Measurements from ENCODE around the gene H3-3A.
"Not testable (repeated sequence)": the region's sequence is repeated elsewhere in the genome, so short reads cannot be mapped to it uniquely, and the experiment has no call there.

H3-3A gene

GRCh38 chr1:226085675-226086285 is 23.3 kb downstream of the H3-3A start:
- no peak for DNase-seq (ENCODE audit: low read depth in 2 of 2)

DNA sequence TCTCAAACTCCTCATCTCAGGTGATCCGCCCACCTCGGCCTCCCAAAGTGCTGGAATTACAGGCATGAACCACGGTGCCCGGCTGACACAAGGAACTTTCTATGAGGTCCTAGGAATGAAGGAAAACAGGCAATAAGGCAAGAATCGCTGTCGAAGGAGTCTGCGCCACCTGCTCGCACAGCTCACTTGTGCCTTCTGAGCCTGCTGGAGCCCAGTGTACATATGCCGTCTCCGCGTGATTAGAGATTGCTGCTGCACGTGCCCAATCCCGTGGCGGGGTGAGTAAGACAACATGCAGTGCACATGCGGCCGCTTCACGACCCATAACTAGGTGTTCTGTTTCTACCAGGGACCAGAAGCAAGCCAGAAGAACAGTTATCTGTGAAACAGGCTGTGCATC is 24.3 kb downstream of the H3-3A start:
- no peak for DNase-seq (ENCODE audit: low read depth in 2 of 2)

GRCh38 chr1:226091461-226091860 is 28.9 kb downstream of the H3-3A start:
- DNase-seq (ENCODE audit: low read depth in 2 of 2) = no peak

GRCh38 chr1:226092048-226092820 is 29.7 kb downstream of the H3-3A start:
- not testable (repeated sequence) for DNase-seq (ENCODE audit: low read depth in 2 of 2)

- no peak for DNase-seq (ENCODE audit: low read depth in 2 of 2)
Measured at GRCh38 chr1:226092965-226093364, 30.4 kb downstream of the H3-3A start.

DNA sequence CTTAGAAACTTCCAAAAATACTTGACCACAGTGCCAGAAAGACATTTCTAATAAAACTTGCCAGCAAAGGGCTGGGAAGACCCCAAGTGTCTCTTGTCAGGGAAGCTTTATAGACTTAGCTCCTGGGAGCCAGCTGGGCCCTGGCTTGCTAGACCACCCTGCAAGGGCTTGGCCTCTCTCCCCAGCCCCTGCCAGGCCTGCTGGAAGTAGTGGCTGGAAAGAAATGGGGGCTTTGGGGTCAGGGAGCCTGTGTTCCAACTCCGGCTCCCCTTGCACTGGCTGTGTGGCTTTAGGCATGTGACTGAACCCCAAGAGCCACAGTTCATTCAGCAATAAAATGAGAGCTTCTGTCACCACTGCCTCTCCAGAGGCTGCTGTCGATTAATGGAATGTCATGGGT is 31.1 kb downstream of the H3-3A start:
- DNase-seq (ENCODE audit: low read depth in 2 of 2) = no peak

DNA sequence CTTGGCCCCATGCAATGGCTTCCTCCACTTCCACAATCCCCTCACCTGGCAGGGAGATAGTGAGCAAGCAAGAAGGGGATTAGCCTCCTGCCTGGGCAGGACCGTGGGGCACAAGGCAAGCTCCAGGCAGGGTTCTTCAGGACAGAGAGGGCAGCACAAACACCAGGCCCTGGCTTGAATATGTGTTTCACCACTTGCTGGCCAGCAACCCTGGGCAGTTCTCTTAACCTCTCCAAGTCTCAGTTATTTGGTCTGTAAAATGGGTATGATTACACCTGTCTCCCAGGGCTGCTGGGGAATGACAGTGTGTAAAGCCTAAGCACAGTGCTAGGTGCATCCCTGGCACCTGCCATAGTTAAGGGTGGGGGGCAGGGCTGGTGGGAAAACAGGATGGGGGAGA is 31.9 kb downstream of the H3-3A start:
- no peak for DNase-seq (ENCODE audit: low read depth in 2 of 2)

GRCh38 chr1:226095286-226095685 is 32.8 kb downstream of the H3-3A start:
- no peak for DNase-seq (ENCODE audit: low read depth in 2 of 2)

DNA sequence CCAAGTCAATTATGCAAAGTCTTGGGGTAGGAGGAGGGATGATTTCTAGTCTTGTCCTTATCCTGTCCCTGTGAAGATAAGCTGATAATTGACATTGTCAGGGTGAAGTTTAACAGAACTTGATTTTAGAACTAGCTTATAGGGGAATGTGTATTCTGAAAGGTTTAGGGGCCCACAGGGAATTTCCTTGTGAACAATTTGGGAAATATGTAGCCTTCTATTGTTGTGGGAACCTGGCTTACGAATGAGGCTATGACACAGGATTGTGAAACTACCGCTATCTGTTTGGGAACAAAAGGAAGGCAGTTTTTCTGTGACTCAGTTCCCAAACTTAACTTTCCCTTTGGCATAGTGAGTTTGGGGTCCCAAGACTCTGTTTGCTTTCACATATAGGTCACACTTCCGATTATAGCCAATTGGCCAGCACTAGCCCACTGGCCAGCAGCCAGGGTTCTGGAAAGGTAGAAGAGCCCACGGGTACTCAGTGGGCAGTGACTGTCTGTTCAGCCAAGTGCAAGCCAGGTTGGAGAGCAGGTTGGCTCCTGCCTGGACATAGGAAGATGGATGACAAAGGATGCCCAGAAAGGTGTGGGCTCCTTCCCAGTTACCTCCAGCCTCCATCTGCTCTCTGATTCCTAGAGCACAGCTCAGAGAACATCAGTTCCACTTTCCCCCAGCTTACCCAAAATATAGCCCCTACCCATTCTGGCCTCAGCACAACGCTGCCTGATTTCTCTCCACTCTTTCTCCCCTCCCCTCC is 35.5 kb downstream of the H3-3A start:
- no peak for DNase-seq (ENCODE audit: low read depth in 2 of 2)

DNA sequence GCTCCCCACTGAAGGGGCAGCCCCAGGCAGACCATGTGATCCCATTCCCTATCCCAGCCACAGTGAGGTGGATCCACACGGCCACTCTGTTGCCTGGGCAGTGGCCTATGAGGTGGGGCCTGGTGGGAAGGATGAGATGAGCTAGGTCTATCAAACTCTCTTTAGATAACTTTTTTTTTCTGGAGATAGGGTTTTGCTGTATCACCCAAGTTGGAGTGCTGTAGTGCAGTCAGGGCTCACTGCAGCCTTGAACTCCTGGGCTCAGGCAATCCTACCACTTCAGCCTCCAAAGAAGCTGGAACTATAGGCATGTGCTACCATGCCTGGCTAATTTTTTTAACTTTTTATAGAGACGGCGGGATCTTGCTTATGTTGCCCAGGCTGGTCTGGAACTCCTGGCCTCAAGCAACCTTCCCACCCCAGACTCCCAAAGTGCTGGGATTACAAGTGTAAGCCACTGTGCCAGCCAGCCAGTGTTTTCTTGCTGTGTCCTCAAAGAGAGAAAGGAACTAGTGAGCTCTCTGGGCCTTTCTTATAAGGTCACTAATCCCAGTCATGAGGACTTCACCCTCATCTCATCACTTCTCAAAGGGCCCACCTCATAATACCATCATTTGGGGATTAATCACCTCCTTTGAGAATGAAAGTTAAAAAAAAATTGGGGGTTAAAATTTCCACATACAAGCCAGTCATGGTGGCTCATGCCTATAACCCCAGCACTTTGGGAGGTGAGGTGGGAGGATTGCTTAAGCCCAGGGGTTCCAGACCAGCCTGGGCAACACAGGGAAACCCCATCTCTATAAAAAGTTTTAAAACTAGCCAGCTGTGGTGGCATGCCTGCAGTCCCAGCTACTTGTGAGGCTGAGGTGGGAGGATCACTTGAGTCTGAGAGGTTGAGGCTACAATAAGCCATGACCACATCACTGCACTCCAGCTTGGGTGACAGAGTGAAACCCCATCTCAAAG is 36.6 kb downstream of the H3-3A start:
- DNase-seq (ENCODE audit: low read depth in 2 of 2) = peak in 1 of 2 donors; percentile 17

- DNase-seq (ENCODE audit: low read depth in 2 of 2) = no peak
Measured at GRCh38 chr1:226100436-226101391, 38.2 kb downstream of the H3-3A start.

- no peak for DNase-seq (ENCODE audit: low read depth in 2 of 2)
Measured at GRCh38 chr1:226104671-226105121, 42.2 kb downstream of the H3-3A start.

DNA sequence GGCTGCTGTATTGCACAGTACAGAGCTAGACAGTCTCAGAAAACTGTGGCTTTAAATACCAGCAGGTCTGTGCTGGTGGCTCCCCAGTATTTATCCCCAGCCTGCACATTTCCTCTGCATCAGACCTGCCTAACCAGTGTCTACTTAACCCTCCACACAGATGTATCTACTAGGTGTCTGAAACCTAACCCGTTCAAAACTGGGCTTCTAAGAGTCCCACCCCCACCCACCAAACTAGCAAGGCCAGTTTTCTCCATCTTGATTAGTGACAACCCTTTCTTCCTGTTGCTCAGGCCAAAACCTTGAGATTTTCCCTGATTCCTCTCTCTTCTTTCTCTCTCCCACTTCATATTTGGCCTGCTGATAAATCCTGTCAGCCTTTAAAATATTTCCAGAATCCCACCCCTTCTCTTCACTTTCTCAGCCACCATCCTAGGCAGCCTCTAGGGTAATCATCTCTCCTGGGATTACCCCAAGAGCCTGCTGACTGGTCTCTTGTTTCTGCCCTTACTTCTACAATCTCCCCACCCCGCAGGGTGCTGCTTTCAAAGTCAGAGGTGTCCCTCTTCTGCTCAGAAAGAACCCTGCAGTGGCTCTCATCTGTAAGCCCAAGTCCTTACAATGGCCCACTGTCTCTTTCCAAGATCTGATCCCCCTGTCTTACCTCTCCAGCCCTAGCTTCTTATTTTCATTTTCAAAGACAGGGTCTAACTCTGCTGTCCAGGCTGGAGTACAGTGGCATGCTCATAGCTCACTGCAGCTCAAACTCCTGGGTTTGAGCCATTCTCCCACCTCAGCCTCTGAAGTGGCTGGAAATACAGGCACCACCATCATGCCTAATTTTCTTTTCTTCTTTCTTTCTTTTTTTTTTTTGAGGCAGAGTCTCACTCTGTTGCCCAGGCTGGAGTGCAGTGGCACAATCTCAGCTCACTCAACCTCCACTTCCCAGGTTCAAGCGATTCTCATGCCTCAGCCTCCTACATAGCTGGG is 45.2 kb downstream of the H3-3A start:
- no peak for DNase-seq (ENCODE audit: low read depth in 2 of 2)

- no peak for DNase-seq (ENCODE audit: low read depth in 2 of 2)
Measured at GRCh38 chr1:226108935-226109828, 46.7 kb downstream of the H3-3A start.

- DNase-seq (ENCODE audit: low read depth in 2 of 2) = peak; percentile 76 to 77
Measured at GRCh38 chr1:226109829-226110248, 47.3 kb downstream of the H3-3A start.

GRCh38 chr1:226110249-226111097 is 48.0 kb downstream of the H3-3A start:
- peak; percentile 69 to 77 for DNase-seq (ENCODE audit: low read depth in 2 of 2)
